NOMO-1 treated with DMSO at 0.1 percent for 48 hours (cell line): ENCODE data around the gene RPL18A.
"Not testable (repeated sequence)": the region's sequence is repeated elsewhere in the genome, so short reads cannot be mapped to it uniquely, and the experiment has no call there.

Experiments used
- DNase-seq: peaks from one replicate; lab custom pipeline; 2025; ENCODE audit not compliant: unreplicated experiment; lab: John Stamatoyannopoulos, UW

The RPL18A gene

DNA sequence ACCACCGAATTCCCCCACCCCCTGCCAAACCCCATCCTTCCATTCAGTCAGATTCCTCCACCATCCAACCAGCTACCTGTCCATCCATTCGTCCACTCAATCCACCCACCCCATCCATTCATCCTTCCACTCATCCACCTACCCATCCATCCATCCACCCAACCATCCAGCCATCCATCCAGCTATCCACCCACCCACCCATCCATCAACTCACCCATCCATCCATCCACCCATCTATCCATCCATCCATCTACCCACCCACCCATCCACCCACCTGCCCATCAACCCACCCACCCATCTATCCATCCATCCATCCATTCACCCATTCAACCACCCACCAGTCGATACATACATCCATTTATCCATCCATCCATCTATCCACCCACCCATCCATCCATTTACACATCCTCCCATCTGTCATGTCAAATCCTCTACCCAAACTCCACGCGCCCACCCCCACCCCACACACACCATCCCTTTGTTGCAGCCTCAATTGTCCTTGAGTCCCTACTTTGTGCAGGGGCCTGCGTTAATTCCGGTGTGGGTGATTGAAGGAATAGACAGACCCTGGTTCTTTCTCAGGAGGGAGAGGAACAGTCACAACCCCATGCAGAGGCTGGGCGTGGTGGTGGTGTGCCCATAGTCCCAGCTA lies 6.7 kb downstream of the RPL18A start:
- no peak for DNase-seq

DNA sequence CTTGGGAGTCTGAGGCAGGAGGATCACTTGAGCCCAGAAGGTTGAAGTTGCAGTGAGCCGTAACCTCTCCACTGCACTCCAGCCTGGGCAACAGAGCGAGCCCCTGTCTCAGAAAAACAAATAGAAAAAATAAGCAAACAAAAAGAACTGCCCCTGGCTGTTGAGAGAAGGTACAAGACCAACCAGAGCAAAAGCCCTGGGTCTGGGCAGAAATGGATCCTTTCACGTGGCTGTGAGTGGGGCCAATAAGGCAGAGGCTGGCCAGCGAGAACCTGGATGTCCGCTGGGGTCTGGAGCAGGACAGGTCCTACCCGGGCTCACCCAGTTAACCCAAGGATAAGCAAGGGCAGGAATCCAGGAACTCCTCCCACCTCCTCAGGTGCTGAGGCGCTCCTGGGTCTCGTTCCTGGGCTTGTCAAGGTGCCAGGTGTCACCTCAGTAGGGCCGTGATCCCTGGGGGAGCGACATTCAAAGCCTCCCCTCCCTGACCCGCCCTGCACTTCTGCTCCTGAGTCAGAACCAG lies 7.3 kb downstream of the RPL18A start:
- no peak for DNase-seq

DNA sequence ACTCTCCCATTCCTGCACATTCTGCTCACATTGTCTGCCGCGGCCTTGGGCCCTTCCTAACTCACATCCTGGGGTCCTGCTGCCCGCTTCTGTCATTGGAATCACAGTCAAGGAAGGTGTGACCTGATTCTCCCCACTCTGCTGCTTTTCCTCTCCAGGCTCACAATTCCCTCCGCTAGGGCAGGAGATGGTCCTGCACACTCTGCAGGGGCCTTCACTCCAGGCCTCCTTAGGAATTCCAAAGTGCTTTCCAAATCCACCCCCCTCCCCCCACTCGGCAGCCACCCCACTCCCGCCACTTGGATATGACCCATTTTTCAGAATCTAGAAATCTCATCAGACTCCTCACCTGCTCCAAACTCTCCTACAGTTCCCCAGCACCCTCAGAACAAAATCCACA lies 9.0 kb downstream of the RPL18A start:
- DNase-seq, result no peak

DNA sequence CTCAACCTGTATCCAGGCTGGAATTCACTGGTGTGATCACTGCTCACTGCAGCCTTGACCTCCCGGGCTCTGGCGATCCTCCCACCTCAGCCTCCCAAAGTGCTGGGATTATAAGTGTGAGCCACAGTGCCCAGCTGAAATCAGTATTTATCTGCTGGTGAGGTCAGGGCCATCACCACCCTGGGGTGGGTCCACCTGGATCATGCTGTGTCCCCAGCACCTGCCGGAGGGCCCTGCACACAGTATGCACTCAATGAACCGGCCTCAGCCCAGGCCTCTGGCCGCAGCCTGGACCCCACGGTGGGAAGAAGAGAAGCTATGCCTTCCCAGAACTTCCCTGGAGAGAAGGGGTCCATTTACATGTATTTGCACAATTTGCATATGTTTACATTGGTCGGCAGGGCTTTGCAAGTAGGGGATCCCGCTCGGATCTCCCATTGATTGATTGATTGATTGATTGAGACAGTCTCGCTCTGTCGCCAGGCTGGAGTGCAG lies 9.5 kb downstream of the RPL18A start:
- no peak for DNase-seq

DNA sequence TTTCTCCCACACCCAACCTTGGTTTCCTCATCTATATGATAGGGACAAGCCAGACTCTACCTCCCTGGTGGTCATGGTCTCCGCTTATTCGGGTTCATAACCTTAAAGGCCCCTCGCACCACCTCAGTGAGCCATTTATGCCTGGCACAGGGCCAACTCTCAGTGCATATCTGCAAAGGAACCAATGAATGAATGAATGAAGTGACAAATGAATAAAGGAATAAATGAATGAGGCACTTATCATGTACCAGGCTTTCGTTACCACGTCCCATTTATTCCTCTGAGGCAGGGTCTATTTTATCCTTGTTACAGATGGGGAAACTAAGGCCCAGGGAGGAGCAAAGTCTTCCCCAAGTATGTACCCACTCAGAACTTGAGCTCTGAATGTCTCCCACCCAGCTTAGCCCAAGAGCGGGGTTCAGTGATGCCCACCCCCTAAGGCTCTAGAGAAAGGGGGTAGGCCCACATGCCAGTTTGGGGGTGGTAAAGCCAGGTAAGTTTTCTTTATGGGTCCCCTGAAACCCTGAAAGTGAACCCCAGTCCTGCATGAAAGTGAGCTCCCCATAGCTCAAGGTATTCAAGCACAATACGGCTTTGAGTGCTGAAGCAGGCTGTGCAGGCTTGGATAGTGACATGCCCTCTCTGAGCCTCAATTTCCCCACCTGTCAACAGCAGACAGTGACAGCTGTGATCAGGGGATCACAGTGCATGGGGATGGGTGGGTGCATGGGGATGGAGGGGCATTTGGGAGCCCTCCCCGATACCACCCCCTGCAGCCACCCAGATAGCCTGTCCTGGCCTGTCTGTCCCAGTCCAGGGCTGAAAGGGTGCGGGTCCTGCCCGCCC lies 11.5 kb downstream of the RPL18A start:
- DNase-seq, result no peak

DNA sequence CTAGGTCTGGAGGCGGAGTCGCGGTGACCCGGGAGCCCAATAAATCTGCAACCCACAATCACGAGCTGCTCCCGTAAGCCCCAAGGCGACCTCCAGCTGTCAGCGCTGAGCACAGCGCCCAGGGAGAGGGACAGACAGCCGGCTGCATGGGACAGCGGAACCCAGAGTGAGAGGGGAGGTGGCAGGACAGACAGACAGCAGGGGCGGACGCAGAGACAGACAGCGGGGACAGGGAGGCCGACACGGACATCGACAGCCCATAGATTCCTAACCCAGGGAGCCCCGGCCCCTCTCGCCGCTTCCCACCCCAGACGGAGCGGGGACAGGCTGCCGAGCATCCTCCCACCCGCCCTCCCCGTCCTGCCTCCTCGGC lies 12.2 kb downstream of the RPL18A start, which contains the start of gene SLC5A5:
TSS of gene SLC5A5 (plus strand) at position 68 of the 373 bp plus-strand sequence. CDS start 375 bp downstream, outside the sequence.
- peak; percentile 49 for DNase-seq

DNA sequence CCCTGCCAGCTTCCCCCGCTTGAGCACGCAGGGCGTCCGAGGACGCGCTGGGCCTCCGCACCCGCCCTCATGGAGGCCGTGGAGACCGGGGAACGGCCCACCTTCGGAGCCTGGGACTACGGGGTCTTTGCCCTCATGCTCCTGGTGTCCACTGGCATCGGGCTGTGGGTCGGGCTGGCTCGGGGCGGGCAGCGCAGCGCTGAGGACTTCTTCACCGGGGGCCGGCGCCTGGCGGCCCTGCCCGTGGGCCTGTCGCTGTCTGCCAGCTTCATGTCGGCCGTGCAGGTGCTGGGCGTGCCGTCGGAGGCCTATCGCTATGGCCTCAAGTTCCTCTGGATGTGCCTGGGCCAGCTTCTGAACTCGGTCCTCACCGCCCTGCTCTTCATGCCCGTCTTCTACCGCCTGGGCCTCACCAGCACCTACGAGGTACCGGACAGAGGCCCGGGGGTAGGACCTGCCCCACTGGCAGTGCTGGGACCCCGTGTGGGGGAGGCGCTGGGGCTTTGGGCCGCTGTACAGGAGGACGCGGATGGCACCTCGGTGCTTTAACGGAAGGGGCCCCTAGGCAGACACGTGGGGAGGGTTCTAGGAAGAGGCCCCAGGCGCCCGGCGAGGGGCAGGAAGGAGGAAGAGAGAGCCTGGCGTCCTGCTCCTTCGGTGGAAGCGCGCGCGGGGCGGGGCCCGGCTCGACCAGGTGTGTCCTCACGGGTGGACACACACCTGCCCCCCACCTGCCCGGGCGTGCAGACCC lies 12.7 kb downstream of the RPL18A start:
- peak; percentile 72 for DNase-seq

DNA sequence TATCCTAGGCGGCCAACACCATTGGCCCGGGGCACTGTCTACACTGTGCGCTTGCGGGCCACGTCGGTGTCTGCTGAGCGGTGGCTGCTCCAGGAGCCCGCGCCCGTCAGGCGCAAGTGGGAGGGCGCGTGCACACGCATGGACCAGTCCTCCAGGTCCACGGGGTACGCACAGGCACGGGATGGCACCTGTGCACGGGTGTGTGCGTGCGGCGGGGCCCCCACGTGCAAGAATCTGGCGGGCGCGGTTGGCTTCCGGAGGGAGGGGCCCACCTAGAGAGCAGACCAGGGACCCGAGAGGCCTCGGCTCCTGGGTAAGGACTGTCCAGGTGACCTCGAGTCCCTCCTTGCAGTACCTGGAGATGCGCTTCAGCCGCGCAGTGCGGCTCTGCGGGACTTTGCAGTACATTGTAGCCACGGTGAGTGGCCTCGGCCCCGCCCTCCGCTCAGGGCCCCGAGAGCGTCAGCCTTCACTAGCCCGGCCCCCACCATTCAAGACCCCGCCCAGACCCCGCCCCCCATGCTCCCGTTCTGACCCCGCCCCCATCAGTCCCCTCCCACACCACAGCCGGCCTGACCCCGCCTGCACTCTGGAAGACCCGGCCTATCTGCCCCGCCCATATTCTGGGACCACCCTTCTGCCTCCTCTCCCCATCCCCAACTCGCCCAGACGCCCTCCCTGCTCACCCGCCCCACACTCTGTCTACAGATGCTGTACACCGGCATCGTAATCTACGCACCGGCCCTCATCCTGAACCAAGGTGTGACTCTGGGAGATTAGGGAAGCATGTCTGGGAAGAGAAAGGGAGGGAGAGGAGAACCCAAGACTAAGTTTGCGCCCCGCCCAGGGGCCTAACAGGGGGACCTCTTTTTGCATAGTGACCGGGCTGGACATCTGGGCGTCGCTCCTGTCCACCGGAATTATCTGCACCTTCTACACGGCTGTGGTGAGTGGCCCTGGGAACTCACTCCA lies 14.4 kb downstream of the RPL18A start:
- DNase-seq, result peak; percentile 40

DNA sequence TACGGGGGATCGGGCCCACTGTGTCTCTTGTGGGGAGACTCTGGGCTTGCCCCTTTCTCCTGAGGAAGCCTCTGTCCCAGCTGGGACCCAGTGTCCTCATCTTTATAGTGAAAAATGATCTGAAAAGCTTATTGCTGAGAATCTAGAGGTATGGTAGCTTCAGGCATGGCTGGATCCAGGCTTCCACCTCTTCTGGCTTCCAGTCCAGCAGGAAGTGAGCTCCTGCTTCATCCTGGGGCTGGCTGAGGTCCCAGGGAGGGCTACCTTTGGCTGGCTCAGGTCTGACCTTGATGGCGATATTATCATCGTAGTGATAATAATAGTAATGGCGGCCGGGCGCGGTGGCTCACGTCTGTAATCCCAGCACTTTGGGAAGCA lies 15.0 kb downstream of the RPL18A start:
- DNase-seq, result no peak

DNA sequence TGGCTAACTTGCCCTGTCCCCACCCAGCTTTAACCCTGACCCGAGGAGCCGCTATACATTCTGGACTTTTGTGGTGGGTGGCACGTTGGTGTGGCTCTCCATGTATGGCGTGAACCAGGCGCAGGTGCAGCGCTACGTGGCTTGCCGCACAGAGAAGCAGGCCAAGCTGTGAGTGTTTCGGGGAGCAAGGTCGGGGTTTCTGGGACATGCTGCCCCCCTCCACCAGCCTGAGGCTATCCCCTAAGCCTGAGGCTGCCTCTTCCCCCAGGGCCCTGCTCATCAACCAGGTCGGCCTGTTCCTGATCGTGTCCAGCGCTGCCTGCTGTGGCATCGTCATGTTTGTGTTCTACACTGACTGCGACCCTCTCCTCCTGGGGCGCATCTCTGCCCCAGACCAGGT lies 18.0 kb downstream of the RPL18A start:
- no peak for DNase-seq

DNA sequence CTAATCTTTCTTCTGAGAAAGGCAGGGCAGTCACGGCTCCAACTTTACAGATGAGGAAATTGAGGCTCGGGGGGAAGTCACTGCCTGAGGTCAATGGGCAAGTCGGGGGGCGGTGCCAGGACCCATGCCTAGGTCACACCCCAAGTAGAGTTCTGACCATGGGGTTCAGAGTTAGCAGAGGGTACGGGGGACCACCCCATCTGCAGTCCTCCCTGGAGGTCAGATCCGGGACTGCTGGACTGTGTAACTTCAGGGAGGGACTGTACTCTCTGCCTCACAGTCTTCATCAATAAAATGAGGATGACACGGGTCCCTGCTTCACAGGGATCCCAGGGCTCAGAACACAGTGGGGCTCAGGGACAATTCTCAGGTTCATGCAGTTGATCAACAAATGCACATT lies 19.8 kb downstream of the RPL18A start:
- no peak for DNase-seq

DNA sequence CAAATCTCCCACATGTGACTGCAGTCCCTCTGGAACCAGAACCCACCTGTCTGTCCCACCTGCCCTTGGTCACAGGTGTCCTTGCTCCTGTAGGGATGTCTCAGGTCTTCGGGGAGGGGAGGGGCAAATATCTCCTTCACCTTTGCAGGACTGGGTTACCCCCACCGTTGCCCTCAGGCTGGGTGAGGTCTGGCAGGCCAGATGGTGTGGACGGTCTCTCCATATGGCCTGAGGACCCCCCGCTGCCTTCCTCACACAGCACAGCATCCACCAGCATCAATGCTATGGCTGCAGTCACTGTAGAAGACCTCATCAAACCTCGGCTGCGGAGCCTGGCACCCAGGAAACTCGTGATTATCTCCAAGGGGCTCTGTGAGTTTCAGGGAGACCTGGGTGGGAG lies 22.0 kb downstream of the RPL18A start:
- no peak for DNase-seq

DNA sequence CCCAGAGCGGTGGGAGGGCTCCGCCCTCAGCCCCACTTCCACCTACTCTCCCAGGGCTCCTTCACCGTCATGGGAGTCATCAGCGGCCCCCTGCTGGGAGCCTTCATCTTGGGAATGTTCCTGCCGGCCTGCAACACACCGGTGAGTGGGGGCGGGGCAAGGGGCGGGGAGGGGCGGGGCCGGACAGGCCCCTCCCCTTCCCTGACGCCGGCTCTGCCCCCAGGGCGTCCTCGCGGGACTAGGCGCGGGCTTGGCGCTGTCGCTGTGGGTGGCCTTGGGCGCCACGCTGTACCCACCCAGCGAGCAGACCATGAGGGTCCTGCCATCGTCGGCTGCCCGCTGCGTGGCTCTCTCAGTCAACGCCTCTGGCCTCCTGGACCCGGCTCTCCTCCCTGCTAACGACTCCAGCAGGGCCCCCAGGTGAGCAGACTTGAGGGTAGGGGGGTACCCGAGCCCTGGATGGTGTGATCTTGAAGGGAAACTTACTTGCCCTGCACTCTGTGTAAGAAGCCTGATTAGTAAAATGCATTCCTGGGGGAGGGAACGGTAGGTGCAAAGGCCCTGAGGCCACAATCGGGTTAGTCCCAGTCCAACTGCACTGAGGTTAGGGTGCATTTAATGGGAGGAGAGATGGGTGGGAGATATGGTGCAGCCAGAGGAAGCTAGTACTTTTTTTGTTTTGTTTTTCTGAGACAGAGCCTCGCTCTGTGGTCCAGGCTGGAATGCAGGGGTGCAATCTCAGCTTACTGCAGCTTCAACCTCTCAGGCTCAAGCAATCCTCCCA lies 24.1 kb downstream of the RPL18A start:
- DNase-seq, result no peak

DNA sequence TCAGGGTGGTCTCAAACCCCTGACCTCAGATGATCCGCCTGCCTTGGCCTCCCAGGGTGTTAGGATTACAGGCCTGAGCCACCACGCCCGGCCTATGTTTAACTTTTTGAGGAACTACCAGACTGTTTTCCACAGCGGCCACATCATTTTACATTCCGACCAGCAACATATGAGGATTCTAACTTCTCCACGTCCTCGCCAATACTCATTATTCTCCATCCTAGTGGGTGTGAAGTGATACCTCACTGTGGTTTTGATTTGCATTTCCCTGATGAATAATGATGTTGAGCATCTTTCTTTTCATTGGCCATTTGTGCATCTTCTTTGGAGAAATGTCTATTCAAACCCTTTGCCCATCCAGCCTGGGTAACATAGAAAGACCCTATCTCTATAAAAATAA lies 26.8 kb downstream of the RPL18A start:
- no peak for DNase-seq

DNA sequence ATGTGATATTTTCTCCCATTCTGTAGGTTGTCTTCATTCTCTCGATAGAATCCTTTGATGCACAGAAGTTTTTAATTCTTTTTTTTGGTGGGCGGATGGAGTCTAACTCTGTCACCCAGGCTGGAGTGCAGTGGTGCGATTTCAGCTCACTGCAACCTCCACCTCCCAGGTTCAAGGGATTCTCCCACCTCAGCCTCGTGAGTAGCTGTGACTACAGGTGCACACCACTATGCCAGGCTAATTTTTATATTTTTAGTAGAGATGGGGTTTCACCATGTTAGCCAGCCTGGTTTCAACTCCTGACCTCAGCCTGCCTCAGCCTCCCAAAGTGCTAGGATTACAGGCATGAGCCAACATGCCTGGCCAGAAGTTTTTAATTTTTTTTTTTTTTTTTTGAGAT lies 27.5 kb downstream of the RPL18A start:
- DNase-seq, result not testable (repeated sequence)

DNA sequence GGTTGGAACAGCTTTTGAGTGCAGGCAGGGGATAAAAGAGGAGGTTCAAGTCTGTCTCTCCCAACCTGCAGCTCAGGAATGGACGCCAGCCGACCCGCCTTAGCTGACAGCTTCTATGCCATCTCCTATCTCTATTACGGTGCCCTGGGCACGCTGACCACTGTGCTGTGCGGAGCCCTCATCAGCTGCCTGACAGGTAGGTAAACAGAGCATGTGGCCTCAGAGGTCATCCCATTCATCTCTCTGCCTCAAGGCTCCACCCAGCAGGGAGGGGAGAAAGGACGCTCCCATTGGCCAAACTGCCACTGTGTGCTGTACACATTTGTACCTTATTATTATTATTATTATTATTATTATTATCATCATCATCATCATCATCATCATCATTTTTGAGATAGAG lies 28.6 kb downstream of the RPL18A start:
- no peak for DNase-seq

DNA sequence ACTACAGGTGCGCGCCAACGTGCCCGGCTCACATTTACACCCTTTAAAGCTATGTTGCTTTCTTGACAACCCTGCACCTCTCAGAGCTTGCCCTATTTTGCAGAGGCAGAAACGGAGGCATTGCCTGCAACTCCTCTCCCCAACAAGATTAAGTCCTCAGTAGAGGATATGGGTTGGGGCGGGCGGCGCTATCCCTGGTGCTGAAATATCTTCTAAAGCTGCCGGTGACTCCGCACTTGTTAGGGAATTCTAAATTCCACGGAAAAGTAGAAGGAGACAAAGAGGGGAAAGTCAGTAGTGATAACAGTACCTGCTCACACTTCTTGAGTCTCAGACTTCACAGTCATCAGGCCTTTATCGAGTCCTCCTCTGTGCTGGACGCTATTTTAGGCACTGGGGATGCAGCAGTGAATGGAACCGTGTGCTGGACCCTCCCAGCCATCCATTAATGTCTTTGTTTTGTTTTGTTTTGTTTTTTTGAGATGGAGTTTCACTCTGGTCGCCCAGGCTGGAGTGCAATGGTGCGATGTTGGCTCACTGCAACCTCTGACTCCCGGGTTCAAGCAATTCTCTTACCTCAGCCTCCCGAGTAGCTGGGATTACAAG lies 30.0 kb downstream of the RPL18A start:
- peak; percentile 42 for DNase-seq

DNA sequence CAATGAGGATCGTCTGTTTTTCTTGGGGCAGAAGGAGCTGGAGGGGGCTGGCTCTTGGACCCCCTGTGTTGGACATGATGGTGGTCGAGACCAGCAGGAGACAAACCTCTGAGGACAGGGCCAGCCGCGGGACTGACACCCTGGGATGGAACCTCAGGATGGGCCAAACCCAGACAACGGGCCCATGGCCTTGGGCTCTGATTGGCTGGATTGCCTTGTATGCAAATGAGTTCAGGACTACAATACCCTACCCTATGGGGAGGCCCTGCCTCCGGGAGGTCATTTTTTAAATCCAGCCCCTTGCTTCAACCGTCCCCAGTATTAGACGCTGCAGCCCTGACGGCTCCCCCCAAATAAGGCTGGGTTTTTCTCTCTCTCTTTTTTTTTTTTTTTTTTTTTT lies 34.1 kb downstream of the RPL18A start:
- no peak for DNase-seq

DNA sequence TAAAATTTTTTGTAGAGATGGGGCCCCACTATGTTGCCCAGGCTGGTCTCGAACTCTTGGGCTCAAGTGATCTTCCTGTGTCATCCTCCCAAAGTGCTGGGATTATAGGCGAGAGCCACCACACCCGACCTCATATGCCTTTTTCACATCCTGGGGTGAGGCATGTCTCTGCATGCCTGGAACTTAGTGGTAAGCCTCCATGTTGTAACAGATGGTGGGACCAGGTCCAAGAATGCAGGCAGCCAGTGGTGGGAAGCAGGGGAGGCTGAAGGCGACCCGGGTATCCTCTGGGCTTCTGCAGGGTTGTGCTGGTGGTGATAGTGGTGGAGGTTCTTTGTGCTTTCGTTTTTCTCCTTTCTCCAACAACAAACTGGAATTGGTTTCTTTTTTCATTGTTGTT lies 43.0 kb downstream of the RPL18A start:
- no peak for DNase-seq
